Measurements from ENCODE around the gene ABLIM1.

DNA sequence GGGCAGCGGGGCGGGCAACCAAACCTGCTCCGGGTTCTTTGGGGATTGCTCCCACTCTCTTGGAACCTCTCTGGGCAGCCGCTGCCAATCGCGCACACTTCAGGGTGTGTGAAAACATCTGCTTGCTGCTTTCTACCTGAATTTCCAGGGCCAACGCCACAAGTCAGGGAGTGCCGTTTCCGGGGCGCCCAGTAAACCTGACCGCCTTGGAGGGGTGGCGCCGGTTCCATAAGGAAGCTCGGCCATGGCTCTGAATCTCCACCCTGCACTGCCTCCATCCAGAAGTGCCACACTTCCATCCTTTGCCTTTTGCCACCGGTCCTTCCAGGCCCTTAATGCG lies 253.1 kb downstream of the ABLIM1 start:
- TF ChIP-seq POLR2A (IDR thresholded peaks at IDR 0.05; ENCODE audit: low read depth, low read length) (no peak), POLR2AphosphoS5 (IDR thresholded peaks at IDR 0.05; ENCODE audit: low read depth, low read length) (no peak), SPI1 (IDR thresholded peaks at IDR 0.05; ENCODE audit: low read depth, low read length) (no peak), TAF1 (IDR thresholded peaks at IDR 0.05; ENCODE audit: low read depth, low read length) (no peak)

Measured in GM12891 (cell line).